ENCODE data around the gene FIGNL2.

FIGNL2 gene

GRCh38 chr12:51873251-51873994, 24.9 kb upstream of the FIGNL2 start:
- no peak for DNase-seq

- no peak for DNase-seq
These were observed 24.1 kb upstream of the FIGNL2 start for GRCh38 chr12:51872689-51872981.

GRCh38 chr12:51871918-51872688, 23.6 kb upstream of the FIGNL2 start:
- peak; percentile 53 for DNase-seq

GRCh38 chr12:51871126-51871525, 22.6 kb upstream of the FIGNL2 start:
- peak; percentile 68 for DNase-seq

- no peak for DNase-seq
These were observed 22.0 kb upstream of the FIGNL2 start for GRCh38 chr12:51870504-51870903.

GRCh38 chr12:51869931-51870330, 21.4 kb upstream of the FIGNL2 start:
- DNase-seq, result no peak

- peak; percentile 56 for DNase-seq
These were observed 21.0 kb upstream of the FIGNL2 start for GRCh38 chr12:51869496-51869865.

- peak; percentile 91 for DNase-seq
These were observed 20.4 kb upstream of the FIGNL2 start for GRCh38 chr12:51868821-51869495.

GRCh38 chr12:51867796-51868428, 19.4 kb upstream of the FIGNL2 start:
- DNase-seq, result no peak

- no peak for DNase-seq
These were observed 18.9 kb upstream of the FIGNL2 start for GRCh38 chr12:51867371-51867770.

GRCh38 chr12:51866762-51867161, 18.2 kb upstream of the FIGNL2 start:
- DNase-seq, result peak; percentile 61

GRCh38 chr12:51866324-51866723, 17.8 kb upstream of the FIGNL2 start:
- no peak for DNase-seq

GRCh38 chr12:51865757-51866270, 17.3 kb upstream of the FIGNL2 start:
- DNase-seq, result no peak

- DNase-seq, result peak; percentile 51
These were observed 16.5 kb upstream of the FIGNL2 start for GRCh38 chr12:51864833-51865670.

GRCh38 chr12:51863933-51864832, 15.7 kb upstream of the FIGNL2 start:
- peak; percentile 90 for DNase-seq

GRCh38 chr12:51863363-51863932, 14.9 kb upstream of the FIGNL2 start:
- no peak for DNase-seq

GRCh38 chr12:51862947-51863346, 14.4 kb upstream of the FIGNL2 start:
- DNase-seq, result no peak

GRCh38 chr12:51860986-51861385, 12.5 kb upstream of the FIGNL2 start:
- no peak for DNase-seq

GRCh38 chr12:51855586-51856428, 7.3 kb upstream of the FIGNL2 start:
- DNase-seq, result no peak
